Prostate gland (tissue), 2 donors: ENCODE results near the gene MARCOL. TPM values are rescaled to one million over a fixed set of nuclear protein-coding genes. Genes with fewer than 3 reads are reported as not detected.

Experiments used
- DNase-seq: peaks from one replicate; pipeline ENCODE4 v3.0.0-alpha.2; 2019; ENCODE audit warnings: low spot score
- H3K27ac ChIP-seq, 2 donors: fragments of 200-600 bp; sonication (generic); 2 replicates each; pipeline ENCODE4 v1.5.1; 2017 to 2019
- H3K27me3 ChIP-seq: fragments of 200-600 bp; sonication (generic); replicated peaks from 2 replicates; pipeline ENCODE4 v1.5.1; 2019; ENCODE audit not compliant: insufficient read depth
- H3K36me3 ChIP-seq, 2 donors: fragments of 200-600 bp; sonication (generic); 1 replicate in 1 of 2; 2 replicates in 1 of 2; pipeline versions ENCODE4 v1.5.1 to v1.8.1; 2017 to 2019
- H3K4me1 ChIP-seq: fragments of 200-600 bp; sonication (generic); replicated peaks from 2 replicates; pipeline ENCODE4 v1.5.1; 2019
- H3K4me3 ChIP-seq, 2 donors: fragments of 200-600 bp; sonication (generic); 2 replicates each; pipeline ENCODE4 v1.5.1; 2017 to 2019
- H3K9me3 ChIP-seq: fragments of 200-600 bp; sonication (generic); 2 replicates; pipeline ENCODE4 v1.5.1; 2017
- CTCF ChIP-seq, 4 experiments: fragments of 200-600 bp in 2 of 4; fragments of 450-650 bp in 2 of 4; sonication (generic) in 2 of 4; IDR thresholded peaks; 1 replicate in 3 of 4; 2 replicates in 1 of 4; pipeline ENCODE4 v1.5.1; 2016 to 2019; ENCODE audit warnings: antibody characterized with exemption in 4 of 4, mild to moderate bottlenecking in 2 of 4, moderate library complexity in 2 of 4
- POLR2A ChIP-seq: fragments of 450-650 bp; IDR thresholded peaks from one replicate; pipeline ENCODE4 v1.6.1; 2016; ENCODE audit warnings: antibody characterized with exemption, mild to moderate bottlenecking
- POLR2AphosphoS5 ChIP-seq: sonication (generic); formaldehyde crosslinking; IDR thresholded peaks from one replicate; pipeline ENCODE4 v1.6.1; 2017; ENCODE audit warnings: antibody characterized with exemption
- WGBS: methylation state at CpG from one replicate; pipeline ENCODE4 v1.1.5; 2018; 5-methylcytosine and 5-hydroxymethylcytosine counted together
- intact Hi-C: fragments of 100-400 bp; cut with DNase I; formaldehyde crosslinking; loops from one replicate; pipeline ENCODE4 v1.14.2; 2022
- total RNA-seq, 2 donors: library from RNA; depleted of rRNA; stranded (reverse); fragments of >200 nt; gene quantifications; one replicate each; pipeline ENCODE4 v1.1.0, GENCODE V29; 2016

Gene MARCOL
- total RNA-seq, 2 donors from 2014 or later: not detected

GRCh38 chr5:148230240-148230639, 8.1 kb upstream of the MARCOL start:
- no peak for DNase-seq
- H3K4me3 ChIP-seq: no peak overlapping the region
- no peaks in the 10 kb centered on the region for H3K4me1 ChIP-seq
- H3K27ac ChIP-seq: no peak overlapping the region
- 93% methylated on average over 7 of the region's 7 CpGs for WGBS
- H3K36me3 ChIP-seq: no peaks in the 10 kb centered on the region
- H3K9me3 ChIP-seq: no peaks in the 10 kb centered on the region
- intact Hi-C loops: no loop called here
- no peaks in the 10 kb centered on the region for H3K27me3 ChIP-seq
- TF ChIP-seq CTCF (IDR thresholded peaks at IDR 0.05) (no peak), POLR2A (no peak), POLR2AphosphoS5 (no peak)

- intact Hi-C loops: no loop called here
- WGBS: 12% methylated on average over 4 of the region's 4 CpGs
- no peak for DNase-seq
Observed at GRCh38 chr5:148237785-148238417, 424 bp upstream of the MARCOL start.

GRCh38 chr5:148248894-148249293, 10.6 kb downstream of the MARCOL start:
- intact Hi-C loops: no loop called here

More at GRCh38 chr5:148237785-148238417, 424 bp upstream of the MARCOL start:
- no peak overlapping the region for H3K27ac ChIP-seq
- TF ChIP-seq POLR2AphosphoS5 (no peak), CTCF (IDR thresholded peaks at IDR 0.05) (no peak), POLR2A (no peak)
- H3K4me3 ChIP-seq: no peak overlapping the region
- no peaks in the 10 kb centered on the region for H3K9me3 ChIP-seq
- H3K27me3 ChIP-seq: no peaks in the 10 kb centered on the region
- no peaks in the 10 kb centered on the region for H3K36me3 ChIP-seq
- H3K4me1 ChIP-seq: no peaks in the 10 kb centered on the region

GRCh38 chr5:148255456-148255855, 17.1 kb downstream of the MARCOL start:
- H3K4me3 ChIP-seq: no peak overlapping the region

More at GRCh38 chr5:148248894-148249293, 10.6 kb downstream of the MARCOL start:
- TF ChIP-seq POLR2A (no peak), POLR2AphosphoS5 (no peak), CTCF (IDR thresholded peaks at IDR 0.05) (no peak)
- Histone ChIP-seq H3K4me1 (no peaks in the 10 kb centered on the region), H3K27me3 (no peaks in the 10 kb centered on the region), H3K27ac (no peak overlapping the region), H3K36me3 (no peaks in the 10 kb centered on the region), H3K4me3 (no peak overlapping the region), H3K9me3 (no peaks in the 10 kb centered on the region)
- WGBS: 56% methylated on average over 2 of the region's 2 CpGs
- DNase-seq: no peak

More at GRCh38 chr5:148255456-148255855, 17.1 kb downstream of the MARCOL start:
- TF ChIP-seq POLR2A (no peak), CTCF (IDR thresholded peaks at IDR 0.05) (no peak), POLR2AphosphoS5 (no peak)
- DNase-seq: no peak
- H3K4me1 ChIP-seq: no peaks in the 10 kb centered on the region
- no peaks in the 10 kb centered on the region for H3K9me3 ChIP-seq
- no peak overlapping the region for H3K27ac ChIP-seq
- intact Hi-C loops: no loop called here
- no peaks in the 10 kb centered on the region for H3K27me3 ChIP-seq
- no peaks in the 10 kb centered on the region for H3K36me3 ChIP-seq
